Neural crest cell (in vitro differentiated cells): ENCODE results near the gene OR2AT4. TPM values are rescaled to one million over a fixed set of nuclear protein-coding genes. Genes with fewer than 3 reads are reported as not detected.
A peak's percentile ranks its signal among the peaks of the same experiment; 100 is the strongest.
"Not testable (repeated sequence)": the region's sequence is repeated elsewhere in the genome, so short reads cannot be mapped to it uniquely, and the experiment has no call there.

Source experiments
- DNase-seq: peaks from one replicate; pipeline ENCODE4 v3.0.0; 2021; ENCODE audit warnings: low read depth, mixed read lengths, low spot score
- H3K27ac Mint-ChIP-seq: one replicate; pipeline ENCODE4 v1.8.0; 2021; ENCODE audit warnings: mild to moderate bottlenecking, mixed read lengths; ENCODE audit not compliant: unreplicated experiment
- H3K27me3 Mint-ChIP-seq: 2 replicates; pipeline ENCODE4 v1.8.0; 2021; ENCODE audit warnings: low read depth, mild to moderate bottlenecking, mixed read lengths
- H3K36me3 Mint-ChIP-seq: 2 replicates; pipeline ENCODE4 v1.8.0; 2021; ENCODE audit warnings: low read depth, mild to moderate bottlenecking, mixed read lengths
- H3K4me1 Mint-ChIP-seq: 2 replicates; pipeline ENCODE4 v1.8.0; 2021; ENCODE audit warnings: mixed read lengths
- H3K4me3 Mint-ChIP-seq: one replicate; pipeline ENCODE4 v1.8.0; 2021; ENCODE audit warnings: mild to moderate bottlenecking, mixed read lengths
- H3K9me3 Mint-ChIP-seq: 2 replicates; pipeline ENCODE4 v1.8.0; 2021; ENCODE audit warnings: mixed read lengths
- total RNA-seq: library from RNA; stranded (reverse); gene quantifications from 2 replicates; pipeline ENCODE4 v1.2.1, GENCODE V29; 2021
- TF ChIP-seq, protein P1 (sequence below): fragments of 200-600 bp; sonication (generic); conservative IDR thresholded peaks from 2 replicates; pipeline ENCODE4 v1.5.0; 2021; ENCODE audit warnings: antibody characterized with exemption, mild to moderate bottlenecking

Gene OR2AT4
- total RNA-seq, 1 donor from 2014 or later: not detected

DNA sequence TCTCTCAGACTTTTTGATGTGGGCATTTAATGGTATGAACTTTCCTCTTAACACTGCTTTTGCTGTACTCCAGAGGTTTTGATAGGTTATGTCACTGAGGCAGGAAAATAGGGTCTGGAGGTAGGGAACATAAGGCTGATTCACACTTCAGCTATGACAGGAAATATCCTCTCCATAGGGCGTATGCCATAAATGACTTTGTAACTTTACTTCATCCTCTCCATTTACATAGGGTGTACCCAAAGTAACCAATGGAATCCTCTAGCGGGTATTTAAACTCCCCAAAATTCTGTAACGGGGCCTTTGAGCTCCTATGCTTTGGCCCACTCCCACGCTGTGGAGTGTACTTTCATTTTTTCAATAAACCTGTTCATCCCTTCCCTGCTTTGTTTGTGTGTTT lies 49.5 kb downstream of the OR2AT4 start:
- Mint-ChIP-seq H3K27me3 (peaks cover 3% of the 10 kb centered on the region), H3K27ac (no peak overlapping the region), H3K4me3 (no peak overlapping the region), H3K4me1 (no peaks in the 10 kb centered on the region), H3K9me3 (peaks cover 4% of the 10 kb centered on the region), H3K36me3 (peaks cover 4% of the 10 kb centered on the region)
- TF ChIP-seq, protein P1, sequence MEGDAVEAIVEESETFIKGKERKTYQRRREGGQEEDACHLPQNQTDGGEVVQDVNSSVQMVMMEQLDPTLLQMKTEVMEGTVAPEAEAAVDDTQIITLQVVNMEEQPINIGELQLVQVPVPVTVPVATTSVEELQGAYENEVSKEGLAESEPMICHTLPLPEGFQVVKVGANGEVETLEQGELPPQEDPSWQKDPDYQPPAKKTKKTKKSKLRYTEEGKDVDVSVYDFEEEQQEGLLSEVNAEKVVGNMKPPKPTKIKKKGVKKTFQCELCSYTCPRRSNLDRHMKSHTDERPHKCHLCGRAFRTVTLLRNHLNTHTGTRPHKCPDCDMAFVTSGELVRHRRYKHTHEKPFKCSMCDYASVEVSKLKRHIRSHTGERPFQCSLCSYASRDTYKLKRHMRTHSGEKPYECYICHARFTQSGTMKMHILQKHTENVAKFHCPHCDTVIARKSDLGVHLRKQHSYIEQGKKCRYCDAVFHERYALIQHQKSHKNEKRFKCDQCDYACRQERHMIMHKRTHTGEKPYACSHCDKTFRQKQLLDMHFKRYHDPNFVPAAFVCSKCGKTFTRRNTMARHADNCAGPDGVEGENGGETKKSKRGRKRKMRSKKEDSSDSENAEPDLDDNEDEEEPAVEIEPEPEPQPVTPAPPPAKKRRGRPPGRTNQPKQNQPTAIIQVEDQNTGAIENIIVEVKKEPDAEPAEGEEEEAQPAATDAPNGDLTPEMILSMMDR: no peak
- no peak for DNase-seq

DNA sequence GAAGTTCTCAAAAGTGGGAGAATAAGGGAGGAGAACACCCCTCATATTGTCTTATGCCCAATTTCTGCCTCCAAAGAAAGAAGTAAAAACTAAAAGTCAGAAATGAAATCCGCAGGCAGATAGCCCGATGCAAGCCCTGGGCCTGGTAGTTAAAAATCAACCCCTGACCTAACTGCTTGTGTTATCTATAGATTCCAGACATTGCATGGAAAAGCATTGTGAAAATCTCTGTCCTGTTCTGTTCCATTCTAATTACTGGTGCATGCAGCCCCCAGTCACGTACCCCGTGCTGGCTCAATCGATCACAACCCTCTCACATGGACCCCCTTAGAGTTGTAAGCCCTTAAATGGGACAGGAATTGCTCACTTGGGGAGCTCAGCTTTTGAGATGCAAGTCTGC lies 50.0 kb downstream of the OR2AT4 start:
- H3K9me3 Mint-ChIP-seq, H3K27ac Mint-ChIP-seq, H3K36me3 Mint-ChIP-seq, H3K4me1 Mint-ChIP-seq, H3K4me3 Mint-ChIP-seq, H3K27me3 Mint-ChIP-seq, DNase-seq: not testable (repeated sequence)

DNA sequence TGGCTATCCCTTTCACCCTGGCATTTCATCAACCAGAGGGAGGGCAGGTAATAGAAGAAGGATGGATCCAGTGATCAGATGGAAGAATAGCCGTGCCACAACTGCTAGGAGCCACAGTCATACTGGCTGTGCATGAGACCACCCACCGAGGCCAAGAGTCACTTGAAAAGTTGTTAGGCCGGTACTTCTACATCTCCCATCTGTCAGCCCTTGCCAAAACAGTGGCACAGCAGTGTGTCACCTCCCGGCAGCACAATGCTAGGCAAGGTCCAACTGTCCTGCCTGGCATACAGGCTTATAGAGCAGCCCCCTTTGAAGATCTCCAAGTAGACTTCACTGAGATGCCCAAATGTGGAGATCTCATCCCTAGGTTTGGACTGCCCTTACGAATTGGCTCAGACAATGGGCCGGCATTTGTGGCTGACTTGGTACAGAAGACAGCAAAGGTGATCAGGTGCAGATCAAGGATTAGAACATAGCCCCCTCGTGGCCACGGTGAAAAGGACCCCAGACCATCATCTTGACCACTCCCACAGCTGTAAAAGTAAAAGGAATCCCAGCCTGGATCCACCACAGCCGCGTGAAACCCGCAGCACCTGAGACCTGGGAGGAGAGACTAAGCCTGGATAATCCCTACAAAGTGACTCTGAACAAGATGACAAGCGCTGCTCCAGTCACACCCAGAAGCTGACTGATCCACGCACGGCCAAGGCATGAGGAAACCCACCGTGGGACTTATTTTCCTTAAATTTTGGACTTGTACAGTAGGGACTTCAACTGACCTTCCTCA lies 52.1 kb downstream of the OR2AT4 start:
- H3K4me3 Mint-ChIP-seq, H3K27me3 Mint-ChIP-seq: not testable (repeated sequence)

DNA sequence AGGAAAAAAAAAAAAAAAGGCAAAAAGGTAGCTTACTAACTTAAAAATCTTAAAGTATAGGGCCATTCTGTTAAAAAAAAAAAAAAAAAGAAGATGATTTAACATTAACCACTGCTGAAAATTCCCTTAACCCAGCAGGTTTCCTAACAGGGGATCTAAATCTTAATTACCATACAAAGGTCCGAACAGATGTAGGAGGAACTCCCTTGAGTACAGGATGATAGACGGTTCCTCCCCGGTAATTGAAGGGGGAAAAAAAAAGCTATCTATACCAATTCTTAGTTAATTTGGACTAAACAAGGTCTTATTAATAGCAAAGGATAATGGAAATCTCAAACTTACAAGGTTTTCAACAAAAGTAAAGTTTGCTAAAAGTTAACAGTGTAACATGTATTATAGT lies 54.9 kb downstream of the OR2AT4 start:
- DNase-seq, H3K9me3 Mint-ChIP-seq, H3K4me1 Mint-ChIP-seq, H3K27me3 Mint-ChIP-seq, H3K36me3 Mint-ChIP-seq, H3K4me3 Mint-ChIP-seq, H3K27ac Mint-ChIP-seq: not testable (repeated sequence)

More for the DNA sequence above, 52.1 kb downstream of the OR2AT4 start:
- DNase-seq, H3K9me3 Mint-ChIP-seq, H3K27ac Mint-ChIP-seq, H3K4me1 Mint-ChIP-seq, H3K36me3 Mint-ChIP-seq: not testable (repeated sequence)

DNA sequence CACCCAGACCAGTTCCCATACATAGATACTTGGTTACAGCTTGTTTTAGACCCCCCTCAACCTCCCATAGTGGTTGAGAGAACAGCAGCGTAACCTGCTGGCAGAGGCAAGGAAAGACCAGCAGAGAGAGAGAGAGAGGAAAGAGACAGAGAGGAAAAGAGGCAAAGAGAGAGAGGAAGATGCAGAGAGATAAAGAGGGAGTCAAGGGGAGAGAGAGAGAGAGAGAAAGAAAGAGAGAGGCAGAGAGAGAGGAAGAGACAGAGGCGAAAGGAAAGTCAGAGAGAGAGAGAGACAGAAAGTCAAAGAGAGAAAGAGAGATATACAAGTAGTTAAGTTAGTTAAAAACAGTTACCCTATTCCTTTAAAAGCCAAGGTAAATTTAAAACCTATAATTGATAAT lies 55.4 kb downstream of the OR2AT4 start:
- no peaks in the 10 kb centered on the region for H3K4me1 Mint-ChIP-seq
- peaks cover 3% of the 10 kb centered on the region for H3K9me3 Mint-ChIP-seq
- H3K36me3 Mint-ChIP-seq: peaks cover 6% of the 10 kb centered on the region
- H3K27me3 Mint-ChIP-seq: peaks cover 6% of the 10 kb centered on the region
- H3K27ac Mint-ChIP-seq: no peak overlapping the region
- DNase-seq: no peak
- TF ChIP-seq, protein P1: no peak
- H3K4me3 Mint-ChIP-seq: no peak overlapping the region

DNA sequence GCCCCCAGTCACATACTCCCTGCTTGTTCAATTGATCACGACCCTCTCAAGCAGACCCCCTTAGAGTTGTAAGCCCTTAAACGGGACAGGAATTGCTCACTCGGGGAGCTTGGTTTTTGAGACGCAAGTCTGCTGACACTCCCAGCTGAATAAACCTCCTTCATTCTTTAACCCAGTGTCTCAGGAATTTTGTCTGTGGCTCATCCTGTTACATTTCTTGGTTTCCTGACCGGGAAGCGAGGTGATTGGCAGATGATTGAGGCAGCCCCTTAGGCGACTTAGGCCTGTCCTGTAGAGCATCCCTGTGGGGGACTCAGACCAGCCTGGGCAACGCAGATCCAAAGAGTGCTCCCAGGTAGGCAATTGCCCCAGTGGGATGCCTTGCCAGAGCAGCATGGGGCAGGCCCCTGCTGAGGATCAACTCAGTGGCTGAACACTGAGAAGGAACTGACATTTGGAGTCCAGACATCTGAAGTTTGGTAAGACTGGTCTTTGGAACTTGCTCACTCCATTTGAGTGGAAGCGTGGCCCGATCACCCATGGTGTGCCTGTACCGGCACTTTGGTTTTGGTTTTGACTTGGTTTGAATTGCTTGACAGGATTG lies 56.4 kb downstream of the OR2AT4 start:
- no peaks in the 10 kb centered on the region for H3K4me1 Mint-ChIP-seq
- DNase-seq: no peak
- peaks cover 6% of the 10 kb centered on the region for H3K36me3 Mint-ChIP-seq
- TF ChIP-seq, protein P1: no peak
- peaks cover 6% of the 10 kb centered on the region for H3K27me3 Mint-ChIP-seq
- H3K9me3 Mint-ChIP-seq: peaks cover 3% of the 10 kb centered on the region
- H3K4me3 Mint-ChIP-seq: no peak overlapping the region
- no peak overlapping the region for H3K27ac Mint-ChIP-seq

DNA sequence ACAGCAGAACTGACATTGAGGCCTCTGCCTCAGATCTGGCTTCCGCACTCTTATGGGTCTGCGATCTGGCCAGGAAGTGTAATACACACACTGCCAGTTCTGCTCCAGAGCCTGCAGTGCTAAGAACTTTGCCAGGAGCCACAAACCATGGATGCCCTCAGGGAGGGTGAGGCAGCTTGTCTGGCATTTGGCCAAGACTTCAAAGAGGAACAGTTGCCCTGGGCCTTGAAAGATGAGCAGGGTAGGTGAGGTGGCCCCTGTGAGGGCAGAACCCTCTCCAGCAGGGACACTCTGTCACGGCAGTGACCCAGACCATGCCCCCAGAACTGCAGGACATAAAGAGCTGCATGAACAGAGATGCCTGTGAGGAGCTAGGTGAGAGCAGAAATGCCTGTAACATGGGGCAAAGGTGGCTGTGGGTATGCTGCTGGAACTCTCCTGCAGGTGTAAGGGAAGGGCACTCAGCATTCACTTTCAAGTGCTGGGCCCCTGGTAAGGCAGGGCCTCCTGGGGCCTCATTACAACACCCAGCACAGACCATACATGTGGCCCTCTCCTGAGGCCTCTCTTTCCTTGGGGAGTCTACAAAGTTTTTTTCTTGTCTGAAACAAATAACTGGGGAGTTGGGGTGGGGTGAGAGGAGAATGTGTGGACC lies 60.6 kb downstream of the OR2AT4 start:
- Mint-ChIP-seq H3K27me3 (peaks cover 3% of the 10 kb centered on the region), H3K4me3 (no peak overlapping the region), H3K36me3 (peaks cover 3% of the 10 kb centered on the region), H3K27ac (peak overlapping the region; percentile 78), H3K4me1 (no peaks in the 10 kb centered on the region), H3K9me3 (peaks cover 3% of the 10 kb centered on the region)
- DNase-seq: no peak
- TF ChIP-seq, protein P1: no peak
